HL-60 (cell line): ENCODE results near the gene GUCD1.

Experiments
- GABPA ChIP-seq: IDR thresholded peaks from 2 replicates; pipeline ENCODE4 v1.6.1; 2012; ENCODE audit warnings: low read depth
- POLR2AphosphoS5 ChIP-seq: IDR thresholded peaks from 2 replicates; pipeline ENCODE4 v1.6.1; 2012; ENCODE audit warnings: low read depth
- TF ChIP-seq, protein P1 (sequence below): IDR thresholded peaks from one replicate; pipeline ENCODE4 v1.5.1; 2011; ENCODE audit warnings: low read length, control low read depth, inconsistent platforms; ENCODE audit not compliant: insufficient read depth

DNA sequence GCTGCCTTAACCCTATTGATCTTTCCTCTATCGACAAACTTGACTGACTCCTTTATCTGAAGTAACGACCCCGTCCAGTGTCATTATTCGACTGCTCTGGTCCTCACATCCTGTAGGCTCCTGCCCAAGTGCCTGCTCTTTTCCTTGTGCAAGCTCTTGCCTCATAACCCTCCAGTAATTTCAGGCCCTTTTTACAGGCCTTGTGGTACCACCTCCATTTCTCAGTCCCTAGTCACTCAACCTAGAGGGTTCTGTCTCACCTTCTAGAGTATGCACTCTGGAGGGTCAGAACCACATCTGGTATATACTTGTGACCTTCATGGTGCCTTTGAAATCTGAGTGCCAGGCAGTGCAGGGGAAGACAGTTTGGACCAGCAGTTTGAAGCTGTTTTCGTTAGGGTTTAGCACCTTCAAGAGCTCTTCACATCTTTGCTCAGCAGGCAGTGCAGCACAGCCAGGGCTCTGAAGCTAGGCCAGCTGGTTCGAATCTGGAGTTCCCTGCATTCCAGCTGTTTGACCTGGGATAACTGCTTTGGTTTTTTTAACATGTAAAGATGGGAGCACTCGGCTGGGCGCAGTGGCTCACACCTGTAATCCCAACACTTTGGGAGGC is 12.1 kb upstream of the GUCD1 start:
- TF ChIP-seq, protein P1, sequence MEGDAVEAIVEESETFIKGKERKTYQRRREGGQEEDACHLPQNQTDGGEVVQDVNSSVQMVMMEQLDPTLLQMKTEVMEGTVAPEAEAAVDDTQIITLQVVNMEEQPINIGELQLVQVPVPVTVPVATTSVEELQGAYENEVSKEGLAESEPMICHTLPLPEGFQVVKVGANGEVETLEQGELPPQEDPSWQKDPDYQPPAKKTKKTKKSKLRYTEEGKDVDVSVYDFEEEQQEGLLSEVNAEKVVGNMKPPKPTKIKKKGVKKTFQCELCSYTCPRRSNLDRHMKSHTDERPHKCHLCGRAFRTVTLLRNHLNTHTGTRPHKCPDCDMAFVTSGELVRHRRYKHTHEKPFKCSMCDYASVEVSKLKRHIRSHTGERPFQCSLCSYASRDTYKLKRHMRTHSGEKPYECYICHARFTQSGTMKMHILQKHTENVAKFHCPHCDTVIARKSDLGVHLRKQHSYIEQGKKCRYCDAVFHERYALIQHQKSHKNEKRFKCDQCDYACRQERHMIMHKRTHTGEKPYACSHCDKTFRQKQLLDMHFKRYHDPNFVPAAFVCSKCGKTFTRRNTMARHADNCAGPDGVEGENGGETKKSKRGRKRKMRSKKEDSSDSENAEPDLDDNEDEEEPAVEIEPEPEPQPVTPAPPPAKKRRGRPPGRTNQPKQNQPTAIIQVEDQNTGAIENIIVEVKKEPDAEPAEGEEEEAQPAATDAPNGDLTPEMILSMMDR, result no peak
- TF ChIP-seq POLR2AphosphoS5 (no peak), GABPA (no peak)
